ENCODE measurements around the gene FBXL15. TPM values are rescaled to one million over a fixed set of nuclear protein-coding genes. Genes with fewer than 3 reads are reported as not detected.

The FBXL15 gene
- total and polyA plus RNA-seq, 2 experiments from 2014 or later: 18.5 to 36.1 TPM

- no peak for TF ChIP-seq CTCF (conservative IDR thresholded peaks at IDR 0.05; ENCODE audit: low read depth in 2 of 2)
- TF ChIP-seq ETS1 (IDR thresholded peaks at IDR 0.05): no peak
- TF ChIP-seq EZH2 (IDR thresholded peaks at IDR 0.05; ENCODE audit: low read depth, unreplicated experiment): no peak
- no peak for TF ChIP-seq POLR2AphosphoS5 (IDR thresholded peaks at IDR 0.05; ENCODE audit: low read depth)
- TF ChIP-seq ZNF114 (CRISPR knock-in tag; IDR thresholded peaks at IDR 0.05): no peak
- TF ChIP-seq CREB1 (CRISPR knock-in tag; IDR thresholded peaks at IDR 0.05; ENCODE audit: low read depth): no peak
- TF ChIP-seq ZNF331 (CRISPR knock-in tag; IDR thresholded peaks at IDR 0.05; ENCODE audit: low read depth): no peak
Observed at GRCh38 chr10:102437515-102437914, 16.9 kb downstream of the FBXL15 start (continued).

GRCh38 chr10:102438374-102438773 lies 17.7 kb downstream of the FBXL15 start:
- Mint-ChIP-seq H3K9me3 (no peaks in the 10 kb centered on the region), H3K4me1 (peaks cover 21% of the 10 kb centered on the region; the same call in 2 of the 3 replicates), H3K36me3 (ENCODE audit: low read depth) (no peaks in the 10 kb centered on the region; the same call in 2 of the 3 replicates), H3K4me3 (no peak overlapping the region), H3K27ac (no peak overlapping the region), H3K27me3 (ENCODE audit: insufficient read depth, low read depth, poor library complexity) (peaks cover 39% of the 10 kb centered on the region)
- Histone ChIP-seq H3K4me3 (no peak overlapping the region), H3K9me2 (ENCODE audit: insufficient read depth) (no peaks in the 10 kb centered on the region), H3K79me2 (replicated peaks; ENCODE audit: insufficient read depth) (no peaks in the 10 kb centered on the region), H3K4me1 (ENCODE audit: insufficient read depth) (peaks cover 16% of the 10 kb centered on the region; the same call in 1 of the 2 replicates), H3K36me3 (ENCODE audit: insufficient read depth) (no peaks in the 10 kb centered on the region), H3K27ac (ENCODE audit: low read depth) (no peak overlapping the region), H3F3A (replicated peaks; ENCODE audit: low read depth) (no peaks in the 10 kb centered on the region), H2AFZ (no peak overlapping the region), H3K27me3 (ENCODE audit: insufficient read depth) (peaks cover 49% of the 10 kb centered on the region), H4K20me1 (replicated peaks; ENCODE audit: insufficient read depth) (no peaks in the 10 kb centered on the region), H3K4me2 (no peak overlapping the region)
- ATAC-seq: no peak
- DNase-seq (ENCODE audit: low spot score): no peak
- no peak for TF ChIP-seq NANOG (IDR thresholded peaks at IDR 0.05; ENCODE audit: borderline replicate concordance)
- no peak for TF ChIP-seq EZH2phosphoT487 (IDR thresholded peaks at IDR 0.05; ENCODE audit: unreplicated experiment)
- no peak for TF ChIP-seq ZNF462 (CRISPR knock-in tag; IDR thresholded peaks at IDR 0.05)
- TF ChIP-seq STAT1 (IDR thresholded peaks at IDR 0.05; ENCODE audit: unreplicated experiment): no peak
- TF ChIP-seq JUNB (IDR thresholded peaks at IDR 0.05; ENCODE audit: unreplicated experiment): no peak
- no peak for TF ChIP-seq ETS1 (IDR thresholded peaks at IDR 0.05)
